Endodermal cell (in vitro differentiated cells): ENCODE results near the gene DLGAP1. TPM values are rescaled to one million over a fixed set of nuclear protein-coding genes. Genes with fewer than 3 reads are reported as not detected.

Source experiments
- DNase-seq: peaks from one replicate; pipeline ENCODE4 v3.0.0-alpha.2; 2017
- H3K27ac ChIP-seq: 2 replicates; pipeline ENCODE4 v1.5.1; 2013; ENCODE audit warnings: mild to moderate bottlenecking, low read depth, low read length, moderate library complexity
- H3K27me3 ChIP-seq: 2 replicates; pipeline ENCODE4 v1.6.1; 2013; ENCODE audit warnings: mild to moderate bottlenecking, low read length, moderate library complexity; ENCODE audit not compliant: insufficient read depth, control insufficient read depth, poor library complexity, severe bottlenecking
- H3K36me3 ChIP-seq: 2 replicates; pipeline ENCODE4 v1.7.0; 2013; ENCODE audit warnings: mild to moderate bottlenecking, low read length, moderate library complexity; ENCODE audit not compliant: control insufficient read depth, insufficient read depth
- H3K4me1 ChIP-seq: one replicate; pipeline ENCODE4 v1.7.0; 2013; ENCODE audit warnings: low read length; ENCODE audit not compliant: control insufficient read depth, insufficient read depth
- H3K4me3 ChIP-seq: 2 replicates; pipeline ENCODE4 v1.5.1; 2013; ENCODE audit warnings: mild to moderate bottlenecking, low read length, moderate library complexity
- H3K9ac ChIP-seq: 2 replicates; pipeline ENCODE4 v1.6.1; 2013; ENCODE audit warnings: mild to moderate bottlenecking, low read length, moderate library complexity; ENCODE audit not compliant: poor library complexity, severe bottlenecking; ENCODE audit errors: extremely low read depth
- H3K9me3 ChIP-seq: 2 replicates; pipeline ENCODE4 v1.6.1; 2013; ENCODE audit warnings: mild to moderate bottlenecking, low read length, moderate library complexity; ENCODE audit not compliant: control insufficient read depth
- H3K27ac Mint-ChIP-seq: 2 replicates; pipeline ENCODE4 v1.8.0; 2020; ENCODE audit warnings: mixed read lengths
- H3K27me3 Mint-ChIP-seq: 2 replicates; pipeline ENCODE4 v1.8.0; 2021; ENCODE audit warnings: mild to moderate bottlenecking, mixed read lengths; ENCODE audit not compliant: insufficient read depth
- H3K36me3 Mint-ChIP-seq: 2 replicates; pipeline ENCODE4 v1.8.0; 2020; ENCODE audit warnings: low read depth, mixed read lengths
- H3K4me1 Mint-ChIP-seq: 2 replicates; pipeline ENCODE4 v1.8.0; 2020; ENCODE audit warnings: mixed read lengths
- H3K4me3 Mint-ChIP-seq: 2 replicates; pipeline ENCODE4 v1.8.0; 2020; ENCODE audit warnings: mild to moderate bottlenecking, moderate library complexity, mixed read lengths
- H3K9me3 Mint-ChIP-seq: 2 replicates; pipeline ENCODE4 v1.8.0; 2020; ENCODE audit warnings: mild to moderate bottlenecking, mixed read lengths
- WGBS, 2 experiments: methylation state at CpG; one replicate each; pipeline versions ENCODE4 v1.1.5 to v1.1.7; 2013; ENCODE audit warnings: missing lambda C conversion rate in 2 of 2, mixed read lengths in 1 of 2; ENCODE audit not compliant: insufficient coverage in 1 of 2, insufficient read length in 1 of 2; 5-methylcytosine and 5-hydroxymethylcytosine counted together
- total RNA-seq, 2 donors: library from RNA; stranded (reverse); fragmentation: NEBNext Ultra II Directional in 1 of 2; extraction: Animal tissue kit (Norgen Biotek cat#: 25700) in 1 of 2; gene quantifications; 2 replicates in 1 of 2; 3 replicates in 1 of 2; pipeline ENCODE4 v1.2.1, GENCODE V29; 2021
- TF ChIP-seq, protein P1 (sequence below): fragments of 200-600 bp; sonication (generic); conservative IDR thresholded peaks from 2 replicates; pipeline ENCODE4 v1.5.0; 2021; ENCODE audit warnings: antibody characterized with exemption, mild to moderate bottlenecking

The DLGAP1 gene
- total RNA-seq, 2 donors from 2014 or later = 11.5 to 21.5 TPM

GRCh38 chr18:4267641-4268040 is 187.5 kb downstream of the DLGAP1 start:
- Mint-ChIP-seq H3K27ac (no peak overlapping the region), H3K4me3 (no peak overlapping the region), H3K9me3 (no peaks in the 10 kb centered on the region), H3K4me1 (peaks cover 11% of the 10 kb centered on the region), H3K36me3 (peaks cover 2% of the 10 kb centered on the region), H3K27me3 (no peaks in the 10 kb centered on the region)
- H3K9me3 ChIP-seq = no peaks in the 10 kb centered on the region
- DNase-seq = no peak
- TF ChIP-seq, protein P1, sequence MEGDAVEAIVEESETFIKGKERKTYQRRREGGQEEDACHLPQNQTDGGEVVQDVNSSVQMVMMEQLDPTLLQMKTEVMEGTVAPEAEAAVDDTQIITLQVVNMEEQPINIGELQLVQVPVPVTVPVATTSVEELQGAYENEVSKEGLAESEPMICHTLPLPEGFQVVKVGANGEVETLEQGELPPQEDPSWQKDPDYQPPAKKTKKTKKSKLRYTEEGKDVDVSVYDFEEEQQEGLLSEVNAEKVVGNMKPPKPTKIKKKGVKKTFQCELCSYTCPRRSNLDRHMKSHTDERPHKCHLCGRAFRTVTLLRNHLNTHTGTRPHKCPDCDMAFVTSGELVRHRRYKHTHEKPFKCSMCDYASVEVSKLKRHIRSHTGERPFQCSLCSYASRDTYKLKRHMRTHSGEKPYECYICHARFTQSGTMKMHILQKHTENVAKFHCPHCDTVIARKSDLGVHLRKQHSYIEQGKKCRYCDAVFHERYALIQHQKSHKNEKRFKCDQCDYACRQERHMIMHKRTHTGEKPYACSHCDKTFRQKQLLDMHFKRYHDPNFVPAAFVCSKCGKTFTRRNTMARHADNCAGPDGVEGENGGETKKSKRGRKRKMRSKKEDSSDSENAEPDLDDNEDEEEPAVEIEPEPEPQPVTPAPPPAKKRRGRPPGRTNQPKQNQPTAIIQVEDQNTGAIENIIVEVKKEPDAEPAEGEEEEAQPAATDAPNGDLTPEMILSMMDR = no peak
- H3K27me3 ChIP-seq = no peaks in the 10 kb centered on the region
- H3K36me3 ChIP-seq = no peaks in the 10 kb centered on the region
- H3K4me3 ChIP-seq = no peak overlapping the region
- H3K4me1 ChIP-seq = peaks cover 2% of the 10 kb centered on the region
- no peak overlapping the region for H3K27ac ChIP-seq
- 91 to 100% methylated on average over 3 to 5 of the region's 5 CpGs for WGBS, 2 experiments
- no peak overlapping the region for H3K9ac ChIP-seq

DNA sequence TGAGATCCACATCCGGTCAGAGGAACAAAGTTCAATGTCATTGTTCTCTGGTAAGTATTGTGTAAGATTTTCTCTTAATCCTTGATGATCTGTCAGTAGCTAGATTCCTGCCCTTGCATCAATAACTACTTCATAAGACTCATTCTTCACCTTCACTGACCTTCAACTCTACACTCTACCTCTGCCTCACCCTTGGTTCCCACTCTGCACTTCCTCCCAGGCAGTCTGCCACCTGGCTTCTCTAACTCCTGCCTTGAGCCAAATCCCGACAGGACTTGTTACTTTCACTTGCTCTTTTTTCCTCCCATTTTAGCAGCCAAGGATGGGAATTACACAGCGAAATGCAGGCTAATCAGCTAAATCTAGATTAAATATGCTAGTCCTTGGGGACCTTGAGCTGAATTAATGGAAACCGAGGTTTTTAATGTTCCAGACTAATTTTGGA is 190.7 kb downstream of the DLGAP1 start:
- Histone ChIP-seq H3K9ac (no peak overlapping the region), H3K4me3 (no peak overlapping the region), H3K27ac (no peak overlapping the region), H3K9me3 (no peaks in the 10 kb centered on the region), H3K27me3 (no peaks in the 10 kb centered on the region), H3K4me1 (peaks cover 2% of the 10 kb centered on the region), H3K36me3 (no peaks in the 10 kb centered on the region)
- H3K36me3 Mint-ChIP-seq = peaks cover 2% of the 10 kb centered on the region
- peaks cover 11% of the 10 kb centered on the region for H3K4me1 Mint-ChIP-seq
- H3K27me3 Mint-ChIP-seq = no peaks in the 10 kb centered on the region
- H3K9me3 Mint-ChIP-seq = no peaks in the 10 kb centered on the region
- TF ChIP-seq, protein P1 = no peak
- 85 to 93% methylated on average over 3 to 4 of the region's 4 CpGs for WGBS, 2 experiments
- no peak for DNase-seq
- no peak overlapping the region for H3K27ac Mint-ChIP-seq
- no peak overlapping the region for H3K4me3 Mint-ChIP-seq

DNA sequence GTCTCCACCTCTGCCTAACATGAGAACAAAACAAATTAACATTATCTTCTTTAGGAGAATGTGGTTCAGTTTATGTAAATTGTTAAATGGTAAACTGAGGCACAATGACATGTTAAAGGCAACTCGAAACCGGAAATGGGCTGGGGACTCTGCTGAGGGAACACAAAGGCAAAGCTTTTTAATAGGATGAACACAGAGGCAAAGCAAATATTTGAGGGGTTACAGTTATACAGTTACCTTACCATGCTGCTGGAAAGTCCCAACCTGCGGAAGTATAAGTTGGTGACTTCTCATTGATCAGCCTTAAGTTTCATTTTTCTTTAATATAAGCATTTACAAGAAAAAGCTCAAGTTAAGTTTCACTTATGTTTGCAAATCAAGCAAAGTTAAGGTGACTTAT is 195.0 kb downstream of the DLGAP1 start:
- H3K27ac ChIP-seq = no peak overlapping the region
- TF ChIP-seq, protein P1 = no peak
- H3K27ac Mint-ChIP-seq = no peak overlapping the region
- H3K4me1 ChIP-seq = no peaks in the 10 kb centered on the region
- DNase-seq = no peak
- H3K36me3 ChIP-seq = no peaks in the 10 kb centered on the region
- H3K9me3 Mint-ChIP-seq = no peaks in the 10 kb centered on the region
- H3K4me1 Mint-ChIP-seq = peaks cover 5% of the 10 kb centered on the region
- peaks cover 2% of the 10 kb centered on the region for H3K36me3 Mint-ChIP-seq
- H3K9me3 ChIP-seq = no peaks in the 10 kb centered on the region
- no peak overlapping the region for H3K4me3 ChIP-seq
- no peaks in the 10 kb centered on the region for H3K27me3 ChIP-seq
- no peaks in the 10 kb centered on the region for H3K27me3 Mint-ChIP-seq
- no peak overlapping the region for H3K4me3 Mint-ChIP-seq
- WGBS, 2 experiments = 92 to 100% methylated on average over 2 to 3 of the region's 3 CpGs
- H3K9ac ChIP-seq = no peak overlapping the region
